Measurements from ENCODE around the gene MNS1. TPM values are rescaled to one million over a fixed set of nuclear protein-coding genes. Genes with fewer than 3 reads are reported as not detected.

MNS1 gene
- total and polyA plus RNA-seq, 10 of the 15 experiments (the other 5 are each of a cell fraction or from before 2014, with no cell fraction given), result 0.45 to 2.6 (median 0.97) TPM

DNA sequence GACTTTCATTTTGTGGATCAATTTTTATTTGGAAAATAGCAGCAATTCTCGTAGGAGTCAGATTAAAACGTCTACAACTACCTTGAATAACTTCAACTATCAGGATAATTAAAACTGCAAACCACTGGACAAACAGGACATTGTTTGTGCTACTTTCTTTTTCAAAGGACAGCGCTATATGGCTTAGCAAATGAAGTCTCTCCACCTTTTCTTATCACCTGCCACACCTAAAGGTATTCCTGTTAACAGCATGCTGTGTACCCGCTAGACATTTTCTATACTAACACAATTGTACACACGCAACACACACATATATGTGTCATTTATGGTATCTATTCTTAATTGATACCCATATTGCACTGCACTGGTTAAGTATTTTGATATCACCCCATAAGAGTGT, 19.2 kb downstream of the MNS1 start:
- no peak for ATAC-seq
- RAD21 ChIA-PET (ENCODE audit: unreplicated experiment), result no interaction called here
- H3K79me2 ChIP-seq (ENCODE audit: control insufficient read depth, insufficient read depth, low read length), result no peaks in the 10 kb centered on the region
- no peak overlapping the region for H2AFZ ChIP-seq (ENCODE audit: control insufficient read depth, low read depth, low read length)
- H3K9ac ChIP-seq (ENCODE audit: control insufficient read depth, insufficient read depth, low read length), result no peak overlapping the region
- H3K4me1 ChIP-seq (ENCODE audit: control insufficient read depth, insufficient read depth, low read length), result no peaks in the 10 kb centered on the region
- no peak for FAIRE-seq
- in situ Hi-C loops (cut with MboI) (loop anchor here (25.0 kb wide), 1 partner anchor 783 kb away; no protein-coding TSS in a partner anchor), intact Hi-C loops (cut with micrococcal nuclease; ENCODE audit: unreplicated experiment) (no loop called here)
- no peak for DNase-seq (ENCODE audit: low read depth, low spot score)
- H3K27me3 ChIP-seq (replicated peaks in 1 of 2; ENCODE audit: control insufficient read depth in 2 of 2, insufficient read depth in 2 of 2, low read length in 1 of 2), result no peaks in the 10 kb centered on the region
- SMC1A ChIA-PET (ENCODE audit: uncharacterized antibody, unreplicated experiment), result no interaction called here
- BruUV-seq (replicated peaks), result no TSS peak
- no peaks in the 10 kb centered on the region for H3K9me3 ChIP-seq (replicated peaks; ENCODE audit: control insufficient read depth, insufficient read depth, low read length)
- no peaks in the 10 kb centered on the region for H3K36me3 ChIP-seq (ENCODE audit: control insufficient read depth in 2 of 2, insufficient read depth in 2 of 2, low read length in 1 of 2)
- 98% methylated on average over 5 of the region's 5 CpGs for WGBS (ENCODE audit: insufficient coverage, insufficient replicate concordance, low lambda C conversion rate, missing lambda C conversion rate)
- no peak overlapping the region for H3K4me3 ChIP-seq
- no peaks in the 10 kb centered on the region for H4K20me1 ChIP-seq (ENCODE audit: control insufficient read depth, insufficient read depth)
- no peak overlapping the region for H3K27ac ChIP-seq (ENCODE audit: control insufficient read depth, insufficient read depth)
- POLR2A ChIA-PET, result no interaction called here
- H3K4me2 ChIP-seq (ENCODE audit: control insufficient read depth, insufficient read depth), result no peak overlapping the region
- CTCF ChIA-PET, result interaction anchor here (0.6 kb wide), 1 partner anchor 1194 kb away, joined by 5 read pairs; no protein-coding TSS in a partner anchor
- no peak for TF ChIP-seq SP1 (IDR thresholded peaks at IDR 0.05; ENCODE audit: low read depth, low read length)

DNA sequence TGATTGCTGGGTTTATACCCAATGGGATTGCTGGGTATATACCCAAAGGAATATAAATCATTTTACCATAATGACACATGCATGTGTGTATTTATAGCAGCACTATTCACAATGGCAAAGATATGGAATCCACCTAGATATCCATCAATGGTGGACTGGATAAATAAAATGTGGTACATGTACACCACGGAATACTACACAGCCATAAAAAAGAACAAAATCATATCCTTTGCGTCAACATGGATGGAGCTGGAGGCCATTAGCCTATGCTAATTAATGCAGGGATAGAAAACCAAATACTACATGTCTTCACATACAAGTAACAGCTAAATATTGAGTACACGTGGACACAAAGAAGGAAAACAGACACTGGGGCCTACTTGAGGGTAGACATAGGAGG, 22.6 kb downstream of the MNS1 start:
- TF ChIP-seq MEF2B (IDR thresholded peaks at IDR 0.05; ENCODE audit: partially characterized antibody, poor library complexity, severe bottlenecking) (no peak), SUZ12 (IDR thresholded peaks at IDR 0.05; ENCODE audit: unreplicated experiment) (no peak), IRF4 (IDR thresholded peaks at IDR 0.05; ENCODE audit: low read depth, low read length) (no peak), JUNB (IDR thresholded peaks at IDR 0.05) (no peak)
- POLR2A ChIA-PET, result no interaction called here
- H3K9me3 ChIP-seq (replicated peaks; ENCODE audit: control insufficient read depth, insufficient read depth, low read length), result no peaks in the 10 kb centered on the region
- no TSS peak for BruUV-seq (replicated peaks)
- H3K4me3 ChIP-seq, result no peak overlapping the region
- no peaks in the 10 kb centered on the region for H3K36me3 ChIP-seq (ENCODE audit: control insufficient read depth in 2 of 2, insufficient read depth in 2 of 2, low read length in 1 of 2)
- no peak overlapping the region for H3K27ac ChIP-seq (ENCODE audit: control insufficient read depth, insufficient read depth)
- H4K20me1 ChIP-seq (ENCODE audit: control insufficient read depth, insufficient read depth), result no peaks in the 10 kb centered on the region
- in situ Hi-C loops (cut with MboI) (loop anchor here (25.0 kb wide), 1 partner anchor 780 kb away; no protein-coding TSS in a partner anchor), intact Hi-C loops (cut with micrococcal nuclease; ENCODE audit: unreplicated experiment) (no loop called here)
- no peaks in the 10 kb centered on the region for H3K27me3 ChIP-seq (replicated peaks in 1 of 2; ENCODE audit: control insufficient read depth in 2 of 2, insufficient read depth in 2 of 2, low read length in 1 of 2)
- CTCF ChIA-PET, result interaction anchor here (0.9 kb wide), 1 partner anchor 9 kb away, joined by 3 read pairs; no protein-coding TSS in a partner anchor
- WGBS (ENCODE audit: insufficient coverage, insufficient replicate concordance, low lambda C conversion rate, missing lambda C conversion rate), result 100% methylated on average over 3 of the region's 3 CpGs
- DNase-seq (ENCODE audit: low read depth, low spot score) (no peak), ATAC-seq (no peak), FAIRE-seq (no peak)
- no peak overlapping the region for H2AFZ ChIP-seq (ENCODE audit: control insufficient read depth, low read depth, low read length)
- RAD21 ChIA-PET (ENCODE audit: unreplicated experiment), result no interaction called here
- H3K4me2 ChIP-seq (ENCODE audit: control insufficient read depth, insufficient read depth), result no peak overlapping the region
- H3K79me2 ChIP-seq (ENCODE audit: control insufficient read depth, insufficient read depth, low read length), result no peaks in the 10 kb centered on the region
- SMC1A ChIA-PET (ENCODE audit: uncharacterized antibody, unreplicated experiment), result no interaction called here
- no peaks in the 10 kb centered on the region for H3K4me1 ChIP-seq (ENCODE audit: control insufficient read depth, insufficient read depth, low read length)
- no peak overlapping the region for H3K9ac ChIP-seq (ENCODE audit: control insufficient read depth, insufficient read depth, low read length)
